ENCODE results near the gene IRAK2.
"Not testable (repeated sequence)": the region's sequence is repeated elsewhere in the genome, so short reads cannot be mapped to it uniquely, and the experiment has no call there.

Gene IRAK2, protein sequence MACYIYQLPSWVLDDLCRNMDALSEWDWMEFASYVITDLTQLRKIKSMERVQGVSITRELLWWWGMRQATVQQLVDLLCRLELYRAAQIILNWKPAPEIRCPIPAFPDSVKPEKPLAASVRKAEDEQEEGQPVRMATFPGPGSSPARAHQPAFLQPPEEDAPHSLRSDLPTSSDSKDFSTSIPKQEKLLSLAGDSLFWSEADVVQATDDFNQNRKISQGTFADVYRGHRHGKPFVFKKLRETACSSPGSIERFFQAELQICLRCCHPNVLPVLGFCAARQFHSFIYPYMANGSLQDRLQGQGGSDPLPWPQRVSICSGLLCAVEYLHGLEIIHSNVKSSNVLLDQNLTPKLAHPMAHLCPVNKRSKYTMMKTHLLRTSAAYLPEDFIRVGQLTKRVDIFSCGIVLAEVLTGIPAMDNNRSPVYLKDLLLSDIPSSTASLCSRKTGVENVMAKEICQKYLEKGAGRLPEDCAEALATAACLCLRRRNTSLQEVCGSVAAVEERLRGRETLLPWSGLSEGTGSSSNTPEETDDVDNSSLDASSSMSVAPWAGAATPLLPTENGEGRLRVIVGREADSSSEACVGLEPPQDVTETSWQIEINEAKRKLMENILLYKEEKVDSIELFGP

DNA sequence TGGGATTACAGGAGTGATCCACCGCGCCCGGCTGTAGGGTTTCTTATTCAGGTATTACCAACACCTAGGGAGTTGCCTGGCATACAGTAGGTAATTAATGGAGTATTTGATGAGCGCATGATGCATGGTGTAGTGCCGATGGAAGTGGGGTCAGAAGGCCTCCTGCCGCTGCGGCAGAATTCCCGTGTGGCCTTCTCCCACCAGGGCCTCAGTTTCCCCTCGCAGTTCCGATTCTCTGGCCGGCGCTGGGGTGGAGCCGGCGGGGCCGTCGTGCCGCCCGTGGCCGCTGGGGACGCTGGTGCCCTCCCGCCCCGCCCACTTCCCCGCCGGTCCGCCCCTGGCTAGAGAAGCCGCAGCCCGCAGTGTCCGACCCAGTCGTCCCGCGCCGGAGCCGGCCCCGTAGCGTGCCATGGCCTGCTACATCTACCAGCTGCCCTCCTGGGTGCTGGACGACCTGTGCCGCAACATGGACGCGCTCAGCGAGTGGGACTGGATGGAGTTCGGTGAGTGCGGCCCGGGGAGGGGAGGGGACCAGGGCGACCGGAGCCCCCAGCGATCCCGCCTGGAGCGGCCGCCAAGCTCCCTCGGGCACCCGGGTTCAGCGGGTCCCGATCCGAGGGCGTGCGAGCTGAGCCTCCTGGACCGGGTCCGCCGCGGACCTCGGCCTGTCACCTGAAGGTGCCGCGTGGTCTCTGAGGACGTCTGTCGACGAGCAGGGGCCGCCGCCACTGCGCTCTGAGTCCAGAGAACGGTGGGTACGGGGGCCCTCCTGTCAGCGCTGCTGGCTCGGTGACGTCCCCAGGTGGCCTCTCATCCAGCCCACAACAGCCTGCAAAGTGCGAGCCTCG is at the start of gene IRAK2:
Gene IRAK2 (plus strand): TSS at position 374 of the 848 bp plus-strand sequence. CDS start 36 bp downstream, at position 410.
- DNase-seq (ENCODE audit: low spot score), result peak; percentile 56

GRCh38 chr3:10115326-10116137 is 49.2 kb upstream of the IRAK2 start, which contains the start of gene BRK1:
Gene BRK1 (plus strand): TSS chr3:10115675. CDS start chr3:10115702, 27 bp downstream.
- DNase-seq (ENCODE audit: low spot score), result peak; percentile 98

DNA sequence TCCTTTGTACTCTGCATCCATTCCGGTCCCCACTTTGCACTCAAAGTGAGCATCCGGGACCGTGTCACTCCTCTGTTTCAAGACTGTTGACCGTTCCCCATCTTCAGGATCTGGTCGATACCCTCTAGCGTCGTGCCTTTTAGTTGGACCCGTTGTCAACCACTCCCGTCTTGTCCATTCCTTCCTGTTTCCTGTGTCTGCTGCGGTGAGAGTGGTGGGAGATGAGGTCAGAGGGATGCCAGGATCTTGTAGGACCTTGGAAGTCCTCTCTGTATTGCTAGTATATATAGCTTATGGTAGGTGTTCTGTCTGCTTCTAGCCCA is 48.6 kb upstream of the IRAK2 start:
- DNase-seq (ENCODE audit: low spot score), result peak; percentile 75

DNA sequence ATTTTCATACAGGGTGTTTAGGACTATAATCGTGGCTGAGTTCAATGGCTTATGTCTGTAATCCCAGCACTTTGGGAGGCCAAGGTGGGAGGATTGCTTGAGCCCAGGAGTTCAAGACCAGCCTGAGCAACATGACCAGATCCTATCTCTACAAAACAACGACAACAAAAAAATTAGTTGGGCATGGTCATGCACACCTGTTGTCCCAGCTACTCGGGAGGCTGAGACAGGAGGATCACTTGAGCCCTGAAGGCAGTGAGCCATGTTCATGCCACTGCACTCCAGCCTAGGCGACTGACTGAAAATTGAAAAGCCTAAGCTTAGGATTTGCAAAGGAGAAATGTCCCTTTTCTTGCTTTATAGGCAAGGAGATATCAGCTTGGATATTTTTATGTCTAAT is 47.8 kb upstream of the IRAK2 start:
- DNase-seq (ENCODE audit: low spot score), result no peak

GRCh38 chr3:10119376-10119775 is 45.3 kb upstream of the IRAK2 start:
- no peak for DNase-seq (ENCODE audit: low spot score)

DNA sequence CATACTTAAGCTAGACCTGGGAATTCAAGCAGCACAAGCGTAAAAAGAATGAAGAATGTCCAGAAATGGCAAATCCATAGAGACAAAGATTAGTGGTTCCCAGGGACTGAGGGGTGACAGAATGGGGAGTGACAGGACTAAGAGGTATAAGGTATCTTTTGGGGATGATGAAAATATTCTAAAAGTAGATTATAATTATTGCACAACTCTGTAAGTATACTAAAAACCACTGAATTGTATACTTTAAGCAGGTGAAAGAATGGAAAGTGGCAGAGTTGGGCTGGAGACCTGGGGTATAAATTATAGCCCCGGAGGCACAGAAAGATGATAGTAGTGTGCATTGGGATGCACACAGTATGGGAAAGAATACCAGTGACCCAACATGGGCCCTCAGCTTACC is 43.7 kb upstream of the IRAK2 start:
- DNase-seq (ENCODE audit: low spot score), result no peak

DNA sequence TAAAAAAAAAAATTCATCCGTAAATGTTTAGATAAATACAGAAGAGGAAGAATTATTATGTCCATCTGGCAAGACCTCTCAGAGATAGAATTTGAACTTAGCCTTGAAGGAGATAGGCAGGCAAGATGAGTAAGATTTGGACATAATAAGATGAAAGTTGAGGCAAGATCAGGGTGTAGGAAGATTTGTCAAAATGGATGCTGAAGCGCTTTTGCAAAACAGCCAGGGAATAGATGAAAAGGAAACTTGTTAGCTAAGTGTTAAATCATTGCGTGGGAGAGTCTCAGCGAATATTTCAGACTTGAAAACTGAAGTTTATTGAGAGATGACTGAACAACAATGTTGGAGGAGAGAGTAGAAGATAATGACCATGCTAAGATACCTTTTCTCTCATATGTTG is 42.0 kb upstream of the IRAK2 start:
- no peak for DNase-seq (ENCODE audit: low spot score)

DNA sequence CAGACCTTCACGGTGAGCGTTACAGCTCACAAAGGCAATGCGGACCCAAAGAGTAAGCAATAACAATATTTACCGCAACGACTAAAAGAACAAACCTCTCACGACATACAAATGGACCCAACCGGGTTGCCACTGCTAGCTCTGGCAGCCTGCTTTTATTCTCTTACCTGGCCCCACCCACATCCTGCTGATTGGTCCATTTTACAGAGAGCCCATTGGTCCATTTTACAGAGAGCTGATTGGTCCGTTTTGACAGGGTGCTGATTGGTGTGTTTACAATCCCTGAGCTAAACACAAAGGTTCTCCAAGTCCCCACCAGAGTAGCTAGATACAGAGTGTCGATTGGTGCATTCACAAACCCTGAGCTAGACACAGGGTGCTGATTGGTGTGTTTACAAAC is 28.8 kb upstream of the IRAK2 start:
- DNase-seq (ENCODE audit: low spot score), result not testable (repeated sequence)

DNA sequence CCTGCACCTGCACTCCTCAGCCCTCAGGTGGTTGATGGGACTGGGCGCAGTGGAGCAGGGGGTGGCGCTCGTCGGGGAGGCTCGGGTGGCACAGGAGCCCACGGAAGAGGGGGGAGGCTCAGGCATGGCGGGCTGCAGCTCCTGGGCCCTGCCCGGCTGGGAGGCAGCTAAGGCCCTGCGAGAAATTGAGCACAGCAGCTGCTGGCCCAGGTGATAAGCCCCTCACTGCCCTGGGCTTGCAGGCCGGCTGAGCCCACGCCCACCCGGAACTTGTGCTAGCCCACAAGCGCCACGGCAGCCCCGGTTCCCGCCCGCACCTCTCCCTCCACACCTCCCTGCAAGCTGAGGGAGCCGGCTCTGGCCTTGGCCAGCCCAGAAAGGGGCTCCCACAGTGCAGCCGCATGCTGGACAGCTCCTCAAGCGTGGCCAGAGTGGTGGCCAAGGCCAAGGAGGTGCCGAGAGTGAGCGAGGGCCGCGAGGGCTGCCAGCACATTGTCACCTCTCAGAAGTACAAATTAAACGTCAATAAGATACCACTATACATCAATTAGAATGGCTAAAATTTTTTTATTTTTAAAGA is 28.2 kb upstream of the IRAK2 start:
- no peak for DNase-seq (ENCODE audit: low spot score)

- DNase-seq (ENCODE audit: low spot score), result no peak
Measured at GRCh38 chr3:10137178-10137577, 27.5 kb upstream of the IRAK2 start.

DNA sequence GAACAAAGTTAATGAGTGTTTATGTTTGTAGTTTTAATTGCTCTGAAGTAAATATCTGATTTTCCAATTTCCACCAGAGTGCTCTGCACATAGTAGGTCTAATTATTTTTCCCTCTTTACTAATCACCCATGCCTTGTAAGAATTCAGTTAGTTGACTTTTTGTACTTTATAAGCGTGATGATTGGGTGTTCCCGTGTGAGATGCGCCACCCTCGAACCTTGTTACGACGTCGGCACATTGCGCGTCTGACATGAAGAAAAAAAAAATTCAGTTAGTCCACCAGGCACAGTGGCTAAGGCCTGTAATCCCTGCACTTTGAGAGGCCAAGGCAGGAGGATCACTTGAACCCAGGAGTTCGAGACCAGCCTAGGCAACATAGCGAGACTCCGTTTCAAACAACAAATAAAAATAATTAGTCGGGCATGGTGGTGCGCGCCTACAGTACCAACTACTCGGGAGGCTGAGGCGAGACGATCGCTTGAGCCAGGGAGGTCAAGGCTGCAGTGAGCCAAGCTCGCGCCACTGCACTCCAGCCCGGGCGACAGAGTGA is 23.6 kb upstream of the IRAK2 start:
- DNase-seq (ENCODE audit: low spot score), result no peak

- DNase-seq (ENCODE audit: low spot score), result peak; percentile 49
Measured at GRCh38 chr3:10142707-10143560, 21.8 kb upstream of the IRAK2 start.

DNA sequence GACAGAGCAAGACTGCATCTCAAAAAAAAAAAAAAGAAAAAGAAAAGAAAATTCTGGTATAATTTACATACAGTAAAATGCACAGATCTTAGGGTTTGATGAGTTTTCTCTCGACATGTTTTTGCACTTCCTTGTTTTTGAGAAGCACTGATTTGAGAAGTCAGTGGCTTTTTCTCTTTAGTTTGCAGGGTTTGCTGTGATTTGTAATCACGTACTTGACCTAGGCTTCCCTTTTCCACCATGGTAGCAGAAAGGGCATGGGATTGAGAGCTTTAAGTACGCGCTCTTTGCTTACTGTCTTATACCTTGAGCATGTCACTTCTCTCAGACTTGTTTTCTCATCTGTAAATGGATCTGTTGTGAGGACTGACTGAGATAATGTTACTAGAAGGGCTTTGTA is 19.0 kb upstream of the IRAK2 start:
- DNase-seq (ENCODE audit: low spot score), result no peak

DNA sequence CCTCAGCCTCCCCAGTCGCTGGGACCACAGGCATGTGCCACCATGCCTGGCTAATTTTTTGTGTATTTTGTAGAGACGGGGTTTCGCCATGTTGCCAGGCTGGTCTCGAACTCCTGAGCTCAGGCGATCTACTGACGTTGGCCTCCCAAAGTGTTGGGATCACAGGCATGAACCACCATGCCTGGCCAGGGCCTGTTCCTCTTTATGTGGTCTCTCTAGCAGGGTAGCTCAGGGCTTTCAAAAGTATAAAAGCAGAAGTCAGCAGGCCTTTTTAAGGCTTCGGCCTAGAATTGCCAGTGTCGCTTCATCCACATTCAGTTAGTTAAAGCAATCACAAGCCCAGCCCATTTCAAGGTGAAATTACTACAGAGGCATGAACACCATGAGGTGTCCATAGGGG is 15.5 kb upstream of the IRAK2 start:
- no peak for DNase-seq (ENCODE audit: low spot score)

DNA sequence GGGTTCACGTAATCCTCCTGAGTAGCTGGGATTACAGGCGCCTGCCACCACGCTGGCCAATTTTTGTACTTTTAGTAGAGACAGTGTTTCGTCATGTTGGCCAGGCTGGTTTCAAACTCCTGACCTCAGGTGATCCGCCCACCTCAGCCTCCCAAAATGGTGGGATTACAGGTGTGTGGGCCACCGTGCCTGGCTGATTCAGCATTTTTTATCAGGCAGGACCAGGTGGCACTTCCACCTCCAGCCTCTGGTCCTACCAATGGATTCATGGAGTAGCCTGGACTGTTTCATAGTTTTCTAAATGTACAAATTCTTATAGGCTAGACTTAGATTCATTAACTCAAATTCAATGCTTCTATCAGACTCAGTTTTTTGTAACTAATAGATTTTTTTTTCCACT is 13.7 kb upstream of the IRAK2 start:
- no peak for DNase-seq (ENCODE audit: low spot score)

DNA sequence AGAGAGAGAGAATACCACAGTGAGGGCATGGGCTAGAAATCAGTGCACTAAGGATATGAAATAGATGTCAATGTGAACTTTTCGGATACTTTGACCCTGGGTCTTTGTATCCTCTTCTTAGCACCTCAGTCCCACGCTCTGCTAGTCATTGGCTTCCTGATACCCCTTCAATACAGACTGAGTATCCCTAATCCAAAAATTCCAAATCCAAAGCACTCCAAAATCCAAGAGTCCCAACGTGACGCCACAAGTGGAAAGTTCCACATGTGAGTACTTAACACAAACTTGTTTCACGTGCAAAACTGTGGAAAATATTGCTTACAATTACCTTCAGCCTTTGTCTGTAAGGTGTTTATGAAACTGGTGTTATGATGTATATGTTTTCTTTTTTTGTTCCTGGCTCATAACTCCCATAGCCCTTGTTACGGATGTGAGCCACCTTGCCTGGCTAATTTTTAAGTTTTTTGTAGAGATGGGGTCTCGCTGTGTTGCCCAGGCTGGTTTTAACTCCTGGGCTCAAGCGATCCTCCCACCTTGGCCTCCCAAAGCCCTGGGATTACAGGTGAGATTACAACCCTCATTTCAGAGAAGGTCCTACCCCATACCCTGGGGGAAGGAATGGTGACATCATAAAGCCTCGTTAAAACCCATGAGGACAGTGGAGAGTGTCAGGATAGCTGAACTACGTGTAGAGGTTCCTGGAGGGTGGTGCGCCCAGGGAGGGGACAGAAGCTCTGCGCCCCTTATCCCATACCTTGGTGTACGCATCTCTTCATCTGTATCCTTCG is 10.2 kb upstream of the IRAK2 start:
- no peak for DNase-seq (ENCODE audit: low spot score)

DNA sequence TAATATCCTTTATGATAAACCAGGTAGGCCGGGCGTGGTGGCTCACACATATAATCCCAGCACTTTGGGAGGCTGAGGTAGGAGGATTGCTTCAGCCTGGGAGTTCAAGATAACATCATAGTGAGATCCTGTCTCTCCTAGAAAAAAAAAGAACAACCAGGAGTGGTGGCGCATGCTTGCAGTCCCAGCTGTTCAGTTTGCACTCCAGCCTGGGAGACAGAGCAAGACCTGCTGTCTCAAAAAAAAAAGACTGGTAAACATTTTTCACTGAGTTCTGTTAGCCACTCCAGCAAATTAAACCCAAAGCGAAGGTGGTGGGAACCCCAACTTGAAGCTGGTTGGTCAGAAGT is 9.6 kb upstream of the IRAK2 start:
- no peak for DNase-seq (ENCODE audit: low spot score)

- DNase-seq (ENCODE audit: low spot score), result no peak
Measured at GRCh38 chr3:10155658-10156057, 9.1 kb upstream of the IRAK2 start.

DNA sequence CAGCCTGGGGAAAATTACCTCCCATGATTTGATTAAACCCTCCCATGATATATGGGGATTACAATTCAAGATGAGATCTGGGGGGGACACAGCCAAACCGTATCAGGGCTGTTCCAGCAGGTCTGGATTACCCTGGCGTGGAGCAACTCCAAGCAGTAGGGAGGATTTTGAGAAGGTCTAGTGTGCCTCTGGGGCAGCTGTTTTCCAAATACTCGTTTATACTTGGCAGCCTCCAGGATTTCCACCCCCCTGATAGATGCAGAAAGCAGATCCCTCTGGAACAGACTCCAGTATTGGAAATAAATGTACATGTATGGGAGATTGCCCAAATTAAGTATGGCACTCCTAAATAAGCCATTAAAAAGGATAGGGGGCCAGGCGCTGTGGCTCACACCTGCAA is 7.7 kb upstream of the IRAK2 start:
- no peak for DNase-seq (ENCODE audit: low spot score)

- not testable (repeated sequence) for DNase-seq (ENCODE audit: low spot score)
Measured at GRCh38 chr3:10158555-10158954, 6.2 kb upstream of the IRAK2 start.
